ENCODE results near the gene EXOC1. TPM values are rescaled to one million over a fixed set of nuclear protein-coding genes. Genes with fewer than 3 reads are reported as not detected.

EXOC1 gene
- total RNA-seq, 1 donor from 2014 or later: 33.3 TPM

DNA sequence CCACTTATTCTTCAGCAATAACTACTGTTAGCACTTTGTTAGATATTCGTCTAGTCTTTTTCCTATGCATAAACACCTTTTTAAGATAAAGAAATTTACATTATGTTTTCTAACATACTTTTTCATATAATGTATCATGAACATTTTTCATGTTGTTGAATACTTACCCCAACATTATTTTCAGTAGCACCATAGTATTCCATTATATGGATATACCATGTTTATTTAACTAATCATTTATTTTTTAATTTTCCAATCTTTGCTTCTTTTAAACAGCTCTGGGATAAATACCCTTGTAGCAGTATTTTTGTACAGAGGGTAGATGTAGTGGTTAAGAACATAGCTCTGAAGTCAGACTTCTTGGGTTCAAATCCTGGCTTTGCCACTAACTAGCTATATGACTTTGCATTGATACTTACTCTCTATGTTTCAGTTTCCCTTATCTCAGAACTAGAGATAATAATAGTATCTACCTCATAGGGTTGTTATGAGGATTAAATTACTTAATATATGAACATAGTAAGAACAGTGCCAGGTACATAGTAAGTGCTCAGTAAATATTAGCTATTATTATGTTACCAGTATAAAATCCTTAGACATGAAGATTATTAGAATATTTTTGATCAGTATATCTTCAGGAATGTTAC is 11.3 kb downstream of the EXOC1 start:
- Histone ChIP-seq H3K9ac (ENCODE audit: low read length) (no peak overlapping the region), H3K4me3 (ENCODE audit: insufficient read depth, low read depth, low read length) (no peak overlapping the region), H3K4me2 (ENCODE audit: low read length) (peak overlapping the region; percentile 73), H3K36me3 (ENCODE audit: insufficient read depth, low read length) (peaks cover 20% of the 10 kb centered on the region), H3K4me1 (ENCODE audit: insufficient read depth, low read length) (peaks cover 23% of the 10 kb centered on the region), H4K20me1 (ENCODE audit: insufficient read depth, low read length) (no peaks in the 10 kb centered on the region), H2AFZ (ENCODE audit: low read depth, low read length) (no peak overlapping the region), H3K27ac (ENCODE audit: low read depth, low read length) (peak overlapping the region; percentile 88), H3K27me3 (ENCODE audit: insufficient read depth, low read length) (no peaks in the 10 kb centered on the region), H3K9me3 (ENCODE audit: insufficient read depth, low read depth, low read length) (no peaks in the 10 kb centered on the region), H3K79me2 (ENCODE audit: insufficient read depth, low read length) (peaks cover 12% of the 10 kb centered on the region)
- FAIRE-seq (peak; percentile 29), DNase-seq (ENCODE audit: low read depth) (no peak)
- no peaks in the 10 kb centered on the region for H3K27me3 Mint-ChIP-seq (ENCODE audit: low read depth, unreplicated experiment)
- no peak overlapping the region for H3K4me3 Mint-ChIP-seq (ENCODE audit: unreplicated experiment)
- no peaks in the 10 kb centered on the region for H3K9me3 Mint-ChIP-seq (ENCODE audit: unreplicated experiment)
- TF ChIP-seq EZH2 (IDR thresholded peaks at IDR 0.05; ENCODE audit: insufficient read depth, low read length): no peak
- TF ChIP-seq, protein P1, sequence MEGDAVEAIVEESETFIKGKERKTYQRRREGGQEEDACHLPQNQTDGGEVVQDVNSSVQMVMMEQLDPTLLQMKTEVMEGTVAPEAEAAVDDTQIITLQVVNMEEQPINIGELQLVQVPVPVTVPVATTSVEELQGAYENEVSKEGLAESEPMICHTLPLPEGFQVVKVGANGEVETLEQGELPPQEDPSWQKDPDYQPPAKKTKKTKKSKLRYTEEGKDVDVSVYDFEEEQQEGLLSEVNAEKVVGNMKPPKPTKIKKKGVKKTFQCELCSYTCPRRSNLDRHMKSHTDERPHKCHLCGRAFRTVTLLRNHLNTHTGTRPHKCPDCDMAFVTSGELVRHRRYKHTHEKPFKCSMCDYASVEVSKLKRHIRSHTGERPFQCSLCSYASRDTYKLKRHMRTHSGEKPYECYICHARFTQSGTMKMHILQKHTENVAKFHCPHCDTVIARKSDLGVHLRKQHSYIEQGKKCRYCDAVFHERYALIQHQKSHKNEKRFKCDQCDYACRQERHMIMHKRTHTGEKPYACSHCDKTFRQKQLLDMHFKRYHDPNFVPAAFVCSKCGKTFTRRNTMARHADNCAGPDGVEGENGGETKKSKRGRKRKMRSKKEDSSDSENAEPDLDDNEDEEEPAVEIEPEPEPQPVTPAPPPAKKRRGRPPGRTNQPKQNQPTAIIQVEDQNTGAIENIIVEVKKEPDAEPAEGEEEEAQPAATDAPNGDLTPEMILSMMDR (IDR thresholded peaks at IDR 0.05; ENCODE audit: insufficient read depth, low read depth, low read length): no peak
- peaks cover 21% of the 10 kb centered on the region for H3K4me1 Mint-ChIP-seq (ENCODE audit: low read depth, unreplicated experiment)
- H3K27ac Mint-ChIP-seq (ENCODE audit: unreplicated experiment): no peak overlapping the region
- no peaks in the 10 kb centered on the region for H3K36me3 Mint-ChIP-seq (ENCODE audit: low read depth, unreplicated experiment)

DNA sequence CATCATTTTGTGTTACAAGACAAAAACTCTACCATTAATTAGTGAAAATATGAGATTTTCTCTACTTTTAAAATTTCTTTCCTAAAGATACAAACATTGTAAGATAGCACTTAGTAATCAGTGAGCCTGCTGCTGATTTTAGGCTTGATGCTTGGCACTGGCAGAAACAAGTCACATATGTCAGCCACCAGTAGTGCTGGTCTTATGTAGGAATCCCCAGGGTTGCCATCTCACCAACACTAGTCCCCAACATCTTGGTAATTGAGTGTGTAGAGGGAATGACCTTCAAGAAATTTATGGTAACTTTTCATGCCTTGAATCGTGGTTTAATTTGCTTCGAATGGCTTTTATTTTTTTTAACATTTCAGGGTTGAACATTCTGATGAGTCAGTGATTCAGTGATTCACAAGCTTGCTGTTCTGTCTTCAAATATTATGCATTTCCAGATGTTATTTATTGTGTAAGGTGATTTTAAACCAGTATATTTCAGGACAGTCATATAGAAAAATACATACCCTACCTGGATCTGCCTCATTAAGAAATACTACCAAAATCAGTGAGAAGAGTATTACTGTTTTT is 11.9 kb downstream of the EXOC1 start:
- Mint-ChIP-seq H3K27me3 (ENCODE audit: low read depth, unreplicated experiment) (no peaks in the 10 kb centered on the region), H3K27ac (ENCODE audit: unreplicated experiment) (peak overlapping the region; percentile 95), H3K4me1 (ENCODE audit: low read depth, unreplicated experiment) (peaks cover 21% of the 10 kb centered on the region), H3K4me3 (ENCODE audit: unreplicated experiment) (no peak overlapping the region), H3K36me3 (ENCODE audit: low read depth, unreplicated experiment) (no peaks in the 10 kb centered on the region), H3K9me3 (ENCODE audit: unreplicated experiment) (no peaks in the 10 kb centered on the region)
- Histone ChIP-seq H3K27ac (ENCODE audit: low read depth, low read length) (peak overlapping the region; percentile 88), H3K9ac (ENCODE audit: low read length) (peak overlapping the region; percentile 54), H3K9me3 (ENCODE audit: insufficient read depth, low read depth, low read length) (no peaks in the 10 kb centered on the region), H4K20me1 (ENCODE audit: insufficient read depth, low read length) (no peaks in the 10 kb centered on the region), H3K79me2 (ENCODE audit: insufficient read depth, low read length) (peaks cover 8% of the 10 kb centered on the region), H3K27me3 (ENCODE audit: insufficient read depth, low read length) (no peaks in the 10 kb centered on the region), H2AFZ (ENCODE audit: low read depth, low read length) (peak overlapping the region; percentile 51), H3K4me3 (ENCODE audit: insufficient read depth, low read depth, low read length) (peak overlapping the region; percentile 22), H3K4me2 (ENCODE audit: low read length) (peak overlapping the region; percentile 73), H3K36me3 (ENCODE audit: insufficient read depth, low read length) (peaks cover 24% of the 10 kb centered on the region), H3K4me1 (ENCODE audit: insufficient read depth, low read length) (peaks cover 23% of the 10 kb centered on the region)
- FAIRE-seq (no peak), DNase-seq (ENCODE audit: low read depth) (peak; percentile 59)
- TF ChIP-seq EZH2 (IDR thresholded peaks at IDR 0.05; ENCODE audit: insufficient read depth, low read length): no peak
- TF ChIP-seq, protein P1 (IDR thresholded peaks at IDR 0.05; ENCODE audit: insufficient read depth, low read depth, low read length): no peak
